GM08714 (cell line): ENCODE measurements around the gene RAPGEF2.

Source experiments
- H3K4me3 ChIP-seq: fragments of 200-500 bp; sonication (Bioruptor generic); 2 replicates; pipeline ENCODE4 v1.5.1; 2014; ENCODE audit warnings: mild to moderate bottlenecking, low read length, inconsistent platforms
- ZNF274 ChIP-seq: IDR thresholded peaks from 2 replicates; pipeline ENCODE4 v1.6.1; 2012; ENCODE audit warnings: mild to moderate bottlenecking, low read depth, low read length

RAPGEF2 gene

DNA sequence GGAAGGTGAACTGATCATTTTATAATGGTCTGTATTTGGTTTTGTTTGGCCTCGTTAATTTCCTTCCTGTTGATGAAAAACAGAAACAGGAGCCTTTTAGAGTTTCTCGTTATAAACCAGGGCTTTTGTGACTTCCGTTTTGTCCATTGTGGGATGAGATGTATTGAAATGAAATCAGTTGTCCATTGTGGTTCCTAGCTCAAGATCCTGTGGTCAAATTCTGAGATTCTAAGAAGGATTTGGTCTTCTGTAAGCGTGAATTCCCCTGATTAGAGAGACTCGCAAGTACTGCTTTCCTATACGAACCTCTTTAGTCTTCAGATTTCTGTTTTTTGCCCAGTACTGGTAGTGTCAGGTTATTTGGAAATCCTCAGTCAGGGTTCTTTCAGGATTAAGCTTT lies 101.7 kb downstream of the RAPGEF2 start:
- H3K4me3 ChIP-seq, result no peak overlapping the region
- no peak for TF ChIP-seq ZNF274

DNA sequence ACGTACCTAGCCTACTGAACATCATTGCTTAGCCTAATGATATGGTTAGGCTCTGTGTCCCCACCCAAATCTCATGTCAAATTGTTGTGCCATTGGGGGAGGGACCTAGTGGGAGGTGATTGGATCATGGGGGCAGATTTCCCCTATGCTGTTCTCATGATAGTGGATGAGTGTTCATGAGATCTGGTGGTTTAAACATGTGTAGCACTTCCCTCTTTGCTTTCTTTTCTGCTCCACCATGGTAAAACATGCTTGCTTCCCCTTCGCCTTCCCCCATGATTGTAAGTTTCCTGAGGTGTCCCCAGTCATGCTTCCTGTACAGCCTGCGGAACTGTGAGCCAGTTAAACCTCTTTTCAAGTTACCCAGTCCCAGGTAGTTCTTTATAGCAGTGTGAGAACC lies 102.6 kb downstream of the RAPGEF2 start:
- H3K4me3 ChIP-seq, result no peak overlapping the region
- TF ChIP-seq ZNF274, result no peak

DNA sequence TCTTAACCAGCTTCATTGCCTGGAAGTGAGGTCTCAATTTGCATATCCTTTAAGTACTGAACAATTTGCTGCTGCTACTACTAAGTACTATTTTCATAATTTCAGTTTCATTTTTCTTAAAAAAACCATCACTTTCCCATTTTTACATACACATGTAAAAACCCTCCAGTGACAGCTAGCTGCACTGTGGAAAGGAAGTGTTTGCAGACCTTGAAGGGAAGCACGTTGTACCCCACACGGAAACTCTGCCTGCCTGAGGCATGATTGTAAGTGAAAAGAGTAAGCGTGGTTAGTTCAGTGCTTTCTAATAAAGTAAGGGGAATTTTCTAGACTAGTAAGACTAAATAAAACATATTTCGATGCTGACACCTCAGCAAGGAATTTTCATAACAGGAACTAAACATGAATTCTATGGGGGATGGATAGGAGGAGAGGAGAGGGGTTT lies 103.6 kb downstream of the RAPGEF2 start:
- H3K4me3 ChIP-seq, result no peak overlapping the region
- no peak for TF ChIP-seq ZNF274

DNA sequence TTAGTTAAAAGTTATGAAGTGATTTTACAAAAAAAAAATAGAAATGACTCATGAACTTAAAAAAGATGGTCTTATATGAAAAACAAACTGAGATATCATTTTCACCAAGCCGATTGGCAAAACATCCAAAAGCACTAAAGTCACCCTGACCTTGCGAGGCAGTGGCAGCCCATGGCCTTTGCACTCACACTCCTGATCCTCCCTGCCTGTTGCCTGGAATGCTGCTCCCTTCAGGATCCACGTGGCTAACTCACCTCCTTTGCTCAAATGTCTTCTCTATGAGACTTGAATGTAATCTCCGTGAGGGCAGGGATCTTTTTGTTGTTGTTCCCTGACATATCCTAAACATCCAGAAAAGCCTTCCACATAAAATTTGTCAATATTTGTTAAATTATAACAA lies 106.4 kb downstream of the RAPGEF2 start:
- H3K4me3 ChIP-seq, result no peak overlapping the region
- TF ChIP-seq ZNF274, result no peak

DNA sequence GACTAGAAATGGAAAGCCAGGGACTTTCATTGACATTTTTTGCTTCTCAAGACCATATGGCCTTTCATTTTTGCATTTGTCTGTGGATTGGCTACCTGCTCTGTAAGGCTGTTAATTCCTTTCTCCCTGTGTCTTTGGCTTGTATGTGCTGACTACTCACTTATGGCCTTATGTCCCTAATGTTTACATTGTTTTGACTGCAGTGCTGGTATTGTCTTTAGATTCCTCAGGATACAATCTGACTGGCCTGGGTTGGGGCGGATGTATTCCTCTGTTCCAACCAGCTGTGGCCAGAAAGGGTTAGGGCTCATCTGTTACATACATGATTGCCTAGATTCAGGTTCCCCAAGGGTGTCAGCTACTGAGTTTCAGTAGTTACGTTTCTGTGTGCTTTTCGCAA lies 108.1 kb downstream of the RAPGEF2 start:
- no peak overlapping the region for H3K4me3 ChIP-seq
- TF ChIP-seq ZNF274, result no peak

DNA sequence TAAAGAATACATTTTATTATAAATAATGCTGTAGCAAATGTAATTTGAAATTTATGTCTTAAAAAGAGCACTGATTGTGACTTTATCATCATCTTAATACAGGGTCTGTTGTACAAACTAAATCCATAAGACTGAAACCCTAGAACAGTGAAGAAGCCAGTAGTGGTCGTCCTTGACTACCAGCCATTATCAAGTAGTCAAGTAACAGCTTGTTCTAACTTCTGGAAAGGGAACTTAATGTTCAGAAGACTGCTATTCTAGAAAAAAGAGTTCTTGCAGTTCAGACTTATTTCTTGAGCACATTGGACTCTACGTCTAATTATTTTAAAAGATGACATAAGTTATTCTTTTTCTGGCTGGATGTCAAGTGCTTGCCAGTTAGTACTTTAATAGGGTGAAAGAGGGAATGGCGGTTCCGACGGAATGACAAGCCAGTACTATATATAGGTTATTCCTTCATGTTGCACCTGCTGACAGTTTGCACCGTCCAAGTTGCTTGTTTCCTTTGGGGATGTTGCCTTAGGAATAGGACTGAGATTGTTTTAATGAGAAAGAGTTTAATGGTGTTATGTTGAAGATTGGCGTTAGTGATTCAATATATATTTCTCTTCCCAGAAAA lies 109.9 kb downstream of the RAPGEF2 start:
- TF ChIP-seq ZNF274, result no peak
- H3K4me3 ChIP-seq, result no peak overlapping the region

DNA sequence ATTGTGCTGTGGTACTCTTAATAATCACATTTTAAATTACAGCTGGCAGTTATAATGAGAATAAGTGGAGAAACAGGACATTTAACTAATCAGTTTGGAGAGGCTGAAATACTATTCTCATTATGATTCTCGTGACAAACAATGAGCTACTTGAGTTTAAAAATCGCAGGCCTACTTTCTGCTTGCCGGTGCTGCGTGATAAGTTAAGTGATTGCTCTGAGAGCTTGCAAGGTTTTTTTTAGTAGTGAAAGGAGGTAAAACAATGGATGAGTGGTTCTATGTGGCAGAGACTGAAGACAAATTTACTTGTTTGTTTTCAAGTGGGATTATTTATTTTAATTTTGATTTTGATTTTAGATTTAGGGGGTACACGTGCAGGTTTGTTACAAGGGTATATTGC lies 114.0 kb downstream of the RAPGEF2 start:
- no peak overlapping the region for H3K4me3 ChIP-seq
- no peak for TF ChIP-seq ZNF274

DNA sequence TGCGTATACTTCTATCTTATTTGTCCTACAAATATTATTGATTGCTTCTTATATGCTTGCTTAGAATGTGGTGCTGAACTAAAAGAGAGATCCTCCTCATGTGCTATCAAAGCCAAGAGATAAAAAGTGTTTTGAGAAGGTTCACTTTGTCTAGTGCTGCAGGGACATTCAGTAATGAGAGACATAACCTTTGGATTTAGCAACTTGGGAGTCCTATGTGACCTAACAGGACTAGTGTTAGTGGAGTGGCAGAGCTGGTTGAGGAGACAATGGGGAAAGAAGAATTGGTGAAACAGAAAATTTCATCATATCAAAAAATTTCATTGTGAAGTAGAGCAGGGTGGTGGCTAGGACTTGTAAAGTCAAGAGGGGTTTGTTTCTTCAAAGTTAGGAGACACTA lies 117.0 kb downstream of the RAPGEF2 start:
- TF ChIP-seq ZNF274, result no peak
- H3K4me3 ChIP-seq, result no peak overlapping the region

DNA sequence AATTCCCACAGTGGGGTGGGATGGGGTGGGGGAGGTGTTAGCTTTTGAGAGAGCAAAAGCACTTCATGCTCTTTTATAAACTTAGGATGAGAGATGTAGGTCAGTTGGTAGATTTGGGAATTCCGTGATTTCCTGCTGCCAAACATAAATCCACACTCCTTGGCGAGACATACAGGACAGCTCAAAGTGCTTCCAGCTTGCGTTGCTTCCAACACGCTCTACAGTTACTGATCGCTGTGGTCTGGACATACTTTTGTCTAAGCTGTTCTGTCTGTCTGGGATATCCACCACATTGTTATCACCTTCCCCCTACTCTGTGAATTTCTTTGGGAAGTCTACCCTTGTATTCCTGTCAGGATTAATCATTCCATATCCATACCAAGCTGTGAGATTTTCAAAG lies 117.5 kb downstream of the RAPGEF2 start:
- no peak for TF ChIP-seq ZNF274
- H3K4me3 ChIP-seq, result no peak overlapping the region

DNA sequence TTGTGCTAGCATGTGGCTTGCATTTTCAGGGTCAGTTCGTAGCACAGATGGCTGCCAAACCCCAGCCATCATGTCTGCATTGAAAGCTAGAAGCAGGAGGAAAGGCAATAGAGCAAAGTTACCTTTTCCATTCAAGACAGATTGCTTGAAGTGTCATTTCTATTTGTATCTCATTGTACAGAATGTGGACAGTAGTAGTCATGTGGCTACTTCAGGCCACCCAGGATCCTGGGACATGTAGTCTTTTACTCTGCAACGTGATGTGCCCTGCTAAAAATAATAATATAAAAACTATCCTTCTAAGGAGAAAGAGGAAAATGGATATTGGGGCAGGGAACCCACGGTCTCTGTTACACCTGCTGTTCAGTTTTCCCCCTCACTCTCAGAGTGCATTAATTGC lies 118.4 kb downstream of the RAPGEF2 start:
- no peak for TF ChIP-seq ZNF274
- H3K4me3 ChIP-seq, result no peak overlapping the region

DNA sequence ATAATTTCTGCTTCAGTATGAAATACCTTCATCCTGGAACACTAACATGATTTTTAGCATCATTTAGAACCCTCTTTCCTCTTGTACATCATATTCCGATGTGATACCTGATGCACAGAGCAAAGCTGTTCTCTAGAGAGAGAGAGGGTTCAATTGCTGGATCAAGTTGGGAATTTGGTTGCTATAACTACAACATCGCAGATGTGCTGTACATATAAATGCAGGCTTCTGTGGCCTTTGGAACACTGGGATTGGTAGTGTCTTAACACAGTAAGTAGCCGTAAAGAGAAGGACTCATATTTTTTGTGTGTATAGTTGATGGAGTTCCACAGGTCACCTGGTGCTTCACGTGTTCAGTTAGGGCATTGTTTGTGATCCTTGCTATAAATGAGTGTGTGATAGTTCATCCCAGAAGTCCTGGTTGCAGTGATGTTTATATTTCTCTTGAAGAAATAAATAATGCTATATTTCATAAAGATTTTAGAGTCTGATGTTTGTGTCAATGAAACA lies 119.2 kb downstream of the RAPGEF2 start:
- TF ChIP-seq ZNF274, result no peak
- no peak overlapping the region for H3K4me3 ChIP-seq

DNA sequence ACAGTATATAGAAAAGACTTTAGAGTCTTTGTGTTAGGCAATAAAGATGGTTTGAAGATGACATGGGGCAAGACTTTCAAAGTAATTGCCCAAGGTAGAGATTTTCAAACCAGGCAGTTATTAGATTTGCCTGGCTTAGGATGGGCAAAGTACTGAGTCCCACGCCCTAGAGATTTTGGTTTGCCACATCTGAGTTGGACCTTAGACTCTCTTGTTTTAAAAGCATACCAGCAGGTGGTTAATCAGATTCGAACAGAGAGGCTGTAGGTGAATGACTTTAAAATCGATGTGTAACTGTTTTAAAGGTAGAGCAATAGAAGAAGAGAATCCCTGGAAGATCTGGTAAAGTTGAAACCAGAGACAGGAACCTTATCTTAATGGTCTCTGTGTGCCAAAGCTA lies 121.5 kb downstream of the RAPGEF2 start:
- no peak for TF ChIP-seq ZNF274
- H3K4me3 ChIP-seq, result no peak overlapping the region

DNA sequence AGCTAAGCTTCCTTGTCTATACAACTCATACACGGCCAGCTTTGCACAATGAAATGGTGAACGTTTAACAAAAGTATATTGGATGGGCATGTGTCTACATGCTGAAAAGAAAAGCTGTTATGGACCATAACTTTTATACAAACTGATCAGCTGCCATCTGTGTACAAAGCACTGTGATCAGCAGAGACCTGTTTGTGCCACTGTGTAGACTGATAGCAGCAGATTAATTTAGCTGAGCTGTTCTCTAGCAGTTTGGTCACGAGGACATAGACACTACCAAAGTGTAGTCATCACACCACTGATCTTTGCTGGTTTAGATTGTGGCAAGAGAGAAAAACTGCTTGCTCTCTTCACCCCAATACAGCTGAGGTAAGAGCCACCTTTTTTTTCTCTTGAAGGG lies 124.5 kb downstream of the RAPGEF2 start:
- TF ChIP-seq ZNF274, result no peak
- H3K4me3 ChIP-seq, result no peak overlapping the region

DNA sequence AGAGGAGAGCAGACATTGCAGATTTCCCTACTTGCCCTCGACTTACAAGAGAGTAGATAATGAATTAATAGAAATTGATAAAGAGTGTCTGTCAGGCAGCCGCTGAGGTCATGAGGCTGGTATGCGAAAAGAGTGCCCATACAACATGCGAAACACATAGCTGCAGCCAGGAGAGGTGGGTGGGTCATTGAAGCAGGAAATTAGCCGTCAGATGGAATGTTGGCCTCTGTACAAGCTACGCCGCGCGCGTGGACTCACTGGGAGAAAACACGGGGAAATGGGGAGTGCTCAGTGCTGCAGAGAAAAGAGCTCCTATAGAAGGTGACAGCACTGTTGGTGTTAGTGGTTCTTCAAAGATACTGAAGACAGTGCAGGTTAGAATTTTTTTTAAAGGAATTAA lies 125.1 kb downstream of the RAPGEF2 start:
- no peak for TF ChIP-seq ZNF274
- H3K4me3 ChIP-seq, result no peak overlapping the region

DNA sequence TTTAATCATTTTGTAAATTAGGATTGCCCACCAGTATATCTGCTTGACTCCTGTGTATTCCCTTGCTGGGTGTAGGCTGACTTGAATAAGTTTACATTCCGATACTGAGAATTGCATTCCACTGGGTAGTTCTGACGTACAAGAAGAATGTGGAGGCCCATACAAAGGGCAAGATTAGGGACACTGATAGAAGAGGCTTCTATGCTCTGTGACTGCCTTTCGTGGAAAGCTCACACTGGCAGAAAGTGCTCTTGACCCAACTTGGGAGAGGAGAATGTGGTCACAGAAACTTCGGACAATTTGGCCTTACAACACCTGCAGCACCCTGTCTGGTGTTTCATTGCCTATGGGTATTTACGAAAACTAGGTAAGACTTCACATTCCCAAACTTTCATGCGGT lies 126.3 kb downstream of the RAPGEF2 start:
- H3K4me3 ChIP-seq, result no peak overlapping the region
- TF ChIP-seq ZNF274, result no peak
